ENCODE results near the gene ERC1. TPM values are rescaled to one million over a fixed set of nuclear protein-coding genes. Genes with fewer than 3 reads are reported as not detected.

Gene ERC1
- polyA plus RNA-seq, 2 of the 4 experiments (the other 2 are of a cell fraction): 14.2 to 20.9 TPM

- Histone ChIP-seq H3K4me2 (no peak overlapping the region), H3K4me1 (no peaks in the 10 kb centered on the region), H3K27ac (no peak overlapping the region), H3K9me3 (no peaks in the 10 kb centered on the region), H3K4me3 (no peak overlapping the region)
- ChIA-PET POLR2A (no interaction called here), CTCF (no interaction called here)
- FAIRE-seq (no peak), DNase-seq (ENCODE audit: low read depth in 1 of 2, low spot score in 1 of 2) (no peak), ATAC-seq (no peak)
- 86% methylated on average over 4 of the region's 4 CpGs for WGBS (ENCODE audit: missing lambda C conversion rate)
- TF ChIP-seq KDM1A (IDR thresholded peaks at IDR 0.05; ENCODE audit: low read depth) (no peak), JUN (IDR thresholded peaks at IDR 0.05) (no peak), FOSB (CRISPR knock-in tag; IDR thresholded peaks at IDR 0.05) (no peak), EHMT2 (IDR thresholded peaks at IDR 0.05; ENCODE audit: low read depth) (no peak), CBX2 (IDR thresholded peaks at IDR 0.05; ENCODE audit: borderline replicate concordance, low read depth) (no peak), ZSCAN20 (CRISPR knock-in tag; IDR thresholded peaks at IDR 0.05) (no peak), TP53 (CRISPR knock-in tag; IDR thresholded peaks at IDR 0.05) (no peak), RARB (CRISPR knock-in tag; IDR thresholded peaks at IDR 0.05) (no peak), MAFK (IDR thresholded peaks at IDR 0.05; ENCODE audit: partially characterized antibody) (no peak), CTCF (IDR thresholded peaks at IDR 0.05) (no peak), PHF8 (IDR thresholded peaks at IDR 0.05; ENCODE audit: borderline replicate concordance, low read depth) (no peak), ZNF302 (CRISPR knock-in tag; IDR thresholded peaks at IDR 0.05) (no peak), HMGXB4 (CRISPR knock-in tag; IDR thresholded peaks at IDR 0.05; ENCODE audit: borderline replicate concordance) (no peak), KDM5A (IDR thresholded peaks at IDR 0.05) (no peak), RAD21 (conservative IDR thresholded peaks at IDR 0.05 in 1 of 2, IDR thresholded peaks at IDR 0.05 in 1 of 2) (no peak), GATA3 (IDR thresholded peaks at IDR 0.05; ENCODE audit: borderline replicate concordance) (no peak), FOSL2 (IDR thresholded peaks at IDR 0.05) (no peak), FOSL2 (CRISPR knock-in tag; IDR thresholded peaks at IDR 0.05) (no peak), BHLHE40 (IDR thresholded peaks at IDR 0.05; ENCODE audit: low read depth, low read length) (no peak), MAZ (IDR thresholded peaks at IDR 0.05; ENCODE audit: borderline replicate concordance, low read depth, low read length) (no peak)
These were observed 412.4 kb downstream of the ERC1 start for GRCh38 chr12:1403417-1403816.

GRCh38 chr12:1405619-1406018 is 414.6 kb downstream of the ERC1 start:
- WGBS (ENCODE audit: missing lambda C conversion rate): 94% methylated on average over 5 of the region's 5 CpGs
- DNase-seq (ENCODE audit: low read depth in 1 of 2, low spot score in 1 of 2): no peak
- POLR2A ChIA-PET: no interaction called here
- Histone ChIP-seq H3K4me1 (no peaks in the 10 kb centered on the region), H3K9me3 (no peaks in the 10 kb centered on the region), H3K4me3 (no peak overlapping the region), H3K27ac (no peak overlapping the region), H3K4me2 (no peak overlapping the region)
- CTCF ChIA-PET: interaction anchor here (1.8 kb wide), 1 partner anchor 287 kb away, joined by 3 read pairs; no protein-coding TSS in a partner anchor
- FAIRE-seq: no peak
- TF ChIP-seq MAZ (IDR thresholded peaks at IDR 0.05; ENCODE audit: borderline replicate concordance, low read depth, low read length) (no peak), TFCP2L1 (CRISPR knock-in tag; IDR thresholded peaks at IDR 0.05) (no peak), EP300 (IDR thresholded peaks at IDR 0.05) (no peak), CBX8 (IDR thresholded peaks at IDR 0.05) (no peak), CEBPB (IDR thresholded peaks at IDR 0.05) (no peak)
- ATAC-seq: no peak
